ENCODE results near the gene SPAG6. TPM values are rescaled to one million over a fixed set of nuclear protein-coding genes. Genes with fewer than 3 reads are reported as not detected.

SPAG6 gene
- total RNA-seq, 2 experiments from 2014 or later, result not detected

DNA sequence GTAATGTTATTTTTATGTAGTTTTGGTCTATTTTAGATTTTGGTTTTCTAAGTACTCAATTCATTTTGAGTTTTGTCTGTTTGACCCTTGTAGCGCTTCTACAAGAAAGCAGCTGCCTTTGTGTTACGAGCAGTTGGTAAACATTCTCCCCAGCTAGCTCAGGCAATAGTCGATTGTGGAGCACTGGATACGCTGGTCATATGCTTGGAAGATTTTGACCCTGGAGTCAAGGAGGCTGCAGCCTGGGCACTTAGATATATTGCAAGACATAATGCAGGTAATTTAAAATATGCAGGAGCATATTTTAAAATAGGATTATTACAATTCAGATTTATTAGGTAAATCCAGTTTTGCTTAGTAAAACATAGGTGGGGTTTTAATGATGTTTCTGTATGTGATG lies 23.1 kb downstream of the SPAG6 start:
- CTCF ChIA-PET, result interaction anchor here (1.0 to 1.3 kb wide), 2 partner anchors 11 to 23 kb away, joined by 3 read pairs; partner anchors contain the start of gene SPAG6
- no peaks in the 10 kb centered on the region for H3K36me3 Mint-ChIP-seq (ENCODE audit: low read depth)
- peaks cover 41% of the 10 kb centered on the region for H3K4me1 Mint-ChIP-seq (ENCODE audit: low read depth)
- H3K27ac Mint-ChIP-seq, result no peak overlapping the region
- POLR2A ChIA-PET, result no interaction called here
- TF ChIP-seq, protein P1, sequence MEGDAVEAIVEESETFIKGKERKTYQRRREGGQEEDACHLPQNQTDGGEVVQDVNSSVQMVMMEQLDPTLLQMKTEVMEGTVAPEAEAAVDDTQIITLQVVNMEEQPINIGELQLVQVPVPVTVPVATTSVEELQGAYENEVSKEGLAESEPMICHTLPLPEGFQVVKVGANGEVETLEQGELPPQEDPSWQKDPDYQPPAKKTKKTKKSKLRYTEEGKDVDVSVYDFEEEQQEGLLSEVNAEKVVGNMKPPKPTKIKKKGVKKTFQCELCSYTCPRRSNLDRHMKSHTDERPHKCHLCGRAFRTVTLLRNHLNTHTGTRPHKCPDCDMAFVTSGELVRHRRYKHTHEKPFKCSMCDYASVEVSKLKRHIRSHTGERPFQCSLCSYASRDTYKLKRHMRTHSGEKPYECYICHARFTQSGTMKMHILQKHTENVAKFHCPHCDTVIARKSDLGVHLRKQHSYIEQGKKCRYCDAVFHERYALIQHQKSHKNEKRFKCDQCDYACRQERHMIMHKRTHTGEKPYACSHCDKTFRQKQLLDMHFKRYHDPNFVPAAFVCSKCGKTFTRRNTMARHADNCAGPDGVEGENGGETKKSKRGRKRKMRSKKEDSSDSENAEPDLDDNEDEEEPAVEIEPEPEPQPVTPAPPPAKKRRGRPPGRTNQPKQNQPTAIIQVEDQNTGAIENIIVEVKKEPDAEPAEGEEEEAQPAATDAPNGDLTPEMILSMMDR (IDR thresholded peaks at IDR 0.05), result no peak
- ATAC-seq (no peak), DNase-seq (no peak)
- no peak overlapping the region for H3K4me3 Mint-ChIP-seq
- peaks cover 4% of the 10 kb centered on the region for H3K27me3 Mint-ChIP-seq
- intact Hi-C loops (cut with micrococcal nuclease), result loop anchor here (10.0 kb wide), 1 partner anchor 66 kb away; no protein-coding TSS in a partner anchor
- no peaks in the 10 kb centered on the region for H3K9me3 Mint-ChIP-seq

GRCh38 chr10:22368981-22369380 lies 23.7 kb downstream of the SPAG6 start:
- DNase-seq (no peak), ATAC-seq (no peak)
- peaks cover 4% of the 10 kb centered on the region for H3K27me3 Mint-ChIP-seq
- H3K4me1 Mint-ChIP-seq (ENCODE audit: low read depth), result peaks cover 39% of the 10 kb centered on the region
- TF ChIP-seq, protein P1 (IDR thresholded peaks at IDR 0.05), result no peak
- no peak overlapping the region for H3K27ac Mint-ChIP-seq
- H3K4me3 Mint-ChIP-seq, result no peak overlapping the region
- ChIA-PET POLR2A (no interaction called here), CTCF (interaction anchor here (1.7 kb wide), 1 partner anchor 10 kb away, joined by 5 read pairs; no protein-coding TSS in a partner anchor)
- intact Hi-C loops (cut with micrococcal nuclease), result loop anchor here (10.0 kb wide), 1 partner anchor 66 kb away; no protein-coding TSS in a partner anchor
- H3K9me3 Mint-ChIP-seq, result no peaks in the 10 kb centered on the region
- H3K36me3 Mint-ChIP-seq (ENCODE audit: low read depth), result no peaks in the 10 kb centered on the region

- H3K9me3 Mint-ChIP-seq, result no peaks in the 10 kb centered on the region
- H3K36me3 Mint-ChIP-seq (ENCODE audit: low read depth), result no peaks in the 10 kb centered on the region
- peaks cover 4% of the 10 kb centered on the region for H3K27me3 Mint-ChIP-seq
- CTCF ChIA-PET, result interaction anchor here (1.2 to 1.7 kb wide), 2 partner anchors 9 to 67 kb away, joined by 3 to 5 read pairs; no protein-coding TSS in a partner anchor
- ATAC-seq, result peak; percentile 53
- DNase-seq, result no peak
- H3K4me3 Mint-ChIP-seq, result no peak overlapping the region
- H3K27ac Mint-ChIP-seq, result no peak overlapping the region
- TF ChIP-seq, protein P1 (IDR thresholded peaks at IDR 0.05), result no peak
- intact Hi-C loops (cut with micrococcal nuclease), result loop anchor here (10.0 kb wide), 1 partner anchor 65 kb away; no protein-coding TSS in a partner anchor
- POLR2A ChIA-PET, result no interaction called here
- H3K4me1 Mint-ChIP-seq (ENCODE audit: low read depth), result peaks cover 39% of the 10 kb centered on the region
These were observed 24.3 kb downstream of the SPAG6 start for GRCh38 chr10:22369434-22370072.

DNA sequence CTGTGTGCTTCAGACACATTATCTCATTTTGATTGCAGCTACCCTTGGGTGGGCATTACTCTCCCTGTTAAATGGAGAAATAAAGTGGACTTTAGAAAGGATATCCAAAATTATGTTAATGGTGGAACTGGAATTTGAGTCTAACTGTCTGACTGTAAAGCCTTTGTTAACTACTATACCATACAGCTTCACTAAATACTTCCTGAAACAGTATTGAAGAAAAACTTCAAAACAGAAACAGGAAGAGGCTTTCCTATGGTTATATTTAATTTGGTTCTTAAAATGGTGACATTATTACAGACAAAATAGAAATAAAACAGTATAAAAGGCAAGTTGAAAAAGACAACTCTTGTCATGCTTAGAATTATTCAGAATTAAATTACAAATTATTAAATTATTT lies 25.0 kb downstream of the SPAG6 start:
- POLR2A ChIA-PET, result interaction anchor here (0.7 kb wide), 1 partner anchor 799 kb away, joined by 5 read pairs; no protein-coding TSS in a partner anchor
- H3K27ac Mint-ChIP-seq, result no peak overlapping the region

GRCh38 chr10:22372298-22372697 lies 27.0 kb downstream of the SPAG6 start:
- no peaks in the 10 kb centered on the region for H3K9me3 Mint-ChIP-seq
- H3K4me1 Mint-ChIP-seq (ENCODE audit: low read depth), result peaks cover 21% of the 10 kb centered on the region
- ChIA-PET POLR2A (no interaction called here), CTCF (no interaction called here)
- no peak overlapping the region for H3K27ac Mint-ChIP-seq
- no peak for ATAC-seq
- intact Hi-C loops (cut with micrococcal nuclease), result no loop called here
- H3K36me3 Mint-ChIP-seq (ENCODE audit: low read depth), result no peaks in the 10 kb centered on the region
- DNase-seq, result no peak
- H3K27me3 Mint-ChIP-seq, result no peaks in the 10 kb centered on the region
- TF ChIP-seq, protein P1 (IDR thresholded peaks at IDR 0.05), result no peak
- H3K4me3 Mint-ChIP-seq, result no peak overlapping the region

More for the DNA sequence above, 25.0 kb downstream of the SPAG6 start:
- H3K36me3 Mint-ChIP-seq (ENCODE audit: low read depth), result no peaks in the 10 kb centered on the region
- no peak overlapping the region for H3K4me3 Mint-ChIP-seq
- intact Hi-C loops (cut with micrococcal nuclease), result no loop called here
- H3K27me3 Mint-ChIP-seq, result peaks cover 4% of the 10 kb centered on the region
- TF ChIP-seq, protein P1 (IDR thresholded peaks at IDR 0.05), result no peak
- DNase-seq, result no peak
- no peak for ATAC-seq
- CTCF ChIA-PET, result interaction anchor here (1.2 to 1.7 kb wide), 2 partner anchors 8 to 66 kb away, joined by 3 to 5 read pairs; no protein-coding TSS in a partner anchor
- H3K4me1 Mint-ChIP-seq (ENCODE audit: low read depth), result peaks cover 36% of the 10 kb centered on the region
- no peaks in the 10 kb centered on the region for H3K9me3 Mint-ChIP-seq

Data from activated CD8-positive, alpha-beta T cell treated with anti-CD3 and anti-CD28 coated beads for 36 hours (primary cell).